IMR-90 (cell line): Measurements from ENCODE around the gene CHST2.

Source experiments
- CEBPB ChIP-seq: IDR thresholded peaks from 2 replicates; pipeline ENCODE4 v1.6.1; 2012; ENCODE audit warnings: low read depth, low read length, improper control_type of control experiment
- CTCF ChIP-seq: conservative IDR thresholded peaks from 2 replicates; pipeline ENCODE4 v1.5.1; 2012; ENCODE audit warnings: mild to moderate bottlenecking, low read depth, low read length, improper control_type of control experiment
- ELK1 ChIP-seq: fragments of 150-350 bp; IDR thresholded peaks from 2 replicates; pipeline ENCODE4 v1.6.1; 2016; ENCODE audit warnings: low read depth, mild to moderate bottlenecking, low read length, moderate library complexity, borderline replicate concordance
- FOS ChIP-seq: fragments of 150-350 bp; IDR thresholded peaks from 2 replicates; pipeline ENCODE4 v1.6.1; 2016; ENCODE audit warnings: low read depth, low read length
- MAFK ChIP-seq: IDR thresholded peaks from 2 replicates; pipeline ENCODE4 v1.6.1; 2012; ENCODE audit warnings: low read depth, low read length, improper control_type of control experiment
- MAZ ChIP-seq: IDR thresholded peaks from 2 replicates; pipeline ENCODE4 v1.6.1; 2012; ENCODE audit warnings: low read depth, mild to moderate bottlenecking, low read length, improper control_type of control experiment, moderate library complexity, borderline replicate concordance
- POLR2A ChIP-seq: IDR thresholded peaks from 2 replicates; pipeline ENCODE4 v1.6.1; 2012; ENCODE audit warnings: mild to moderate bottlenecking, low read depth, low read length
- RAD21 ChIP-seq: IDR thresholded peaks from 2 replicates; pipeline ENCODE4 v1.6.1; 2012; ENCODE audit warnings: low read length, improper control_type of control experiment
- RCOR1 ChIP-seq: IDR thresholded peaks from 2 replicates; pipeline ENCODE4 v1.6.1; 2012; ENCODE audit warnings: mild to moderate bottlenecking, low read length, improper control_type of control experiment; ENCODE audit not compliant: insufficient replicate concordance
- RFX5 ChIP-seq: IDR thresholded peaks from 2 replicates; pipeline ENCODE4 v1.8.0; 2012; ENCODE audit warnings: low read depth, mild to moderate bottlenecking, low read length, moderate library complexity
- SMC3 ChIP-seq: fragments of 150-350 bp; IDR thresholded peaks from 2 replicates; pipeline ENCODE4 v1.6.1; 2016; ENCODE audit warnings: low read depth, mild to moderate bottlenecking, antibody characterized with exemption, low read length, moderate library complexity
- USF2 ChIP-seq: fragments of 150-350 bp; IDR thresholded peaks from 2 replicates; pipeline ENCODE4 v1.6.1; 2017; ENCODE audit warnings: mild to moderate bottlenecking, antibody characterized with exemption, low read length, low read depth

GRCh38 chr3:143147707-143148106 is 28.1 kb downstream of the CHST2 start:
- TF ChIP-seq CTCF (no peak), ELK1 (no peak), RCOR1 (no peak), POLR2A (no peak), MAZ (no peak), MAFK (no peak), SMC3 (no peak), CEBPB (no peak), USF2 (no peak), RAD21 (no peak), RFX5 (no peak), FOS (no peak)
